ENCODE data around the gene EZH1. TPM values are rescaled to one million over a fixed set of nuclear protein-coding genes. Genes with fewer than 3 reads are reported as not detected.

Gene EZH1
- total and polyA plus RNA-seq, 10 of the 15 experiments (the other 5 are each of a cell fraction or from before 2014, with no cell fraction given), result 6.1 to 43.3 (median 16.8) TPM

GRCh38 chr17:42744806-42745617, at the start of gene EZH1 (continued):
- TF ChIP-seq POLR2AphosphoS5 (IDR thresholded peaks at IDR 0.05; ENCODE audit: low read length) (no peak; the same call in 1 of the 2 replicates), POLR2AphosphoS2 (IDR thresholded peaks at IDR 0.05; ENCODE audit: low read depth, low read length) (0 out of 2 replicates have a peak, but pooled peaks have one; percentile 65), BACH1 (IDR thresholded peaks at IDR 0.05; ENCODE audit: borderline replicate concordance) (no peak), TARDBP (IDR thresholded peaks at IDR 0.05; ENCODE audit: borderline replicate concordance) (no peak), NRF1 (conservative IDR thresholded peaks at IDR 0.05; ENCODE audit: low read depth, low read length) (peak; percentile 76), LARP7 (IDR thresholded peaks at IDR 0.05) (0 out of 2 replicates have a peak, but pooled peaks have one; percentile 63)
- TF ChIP-seq, protein P1, sequence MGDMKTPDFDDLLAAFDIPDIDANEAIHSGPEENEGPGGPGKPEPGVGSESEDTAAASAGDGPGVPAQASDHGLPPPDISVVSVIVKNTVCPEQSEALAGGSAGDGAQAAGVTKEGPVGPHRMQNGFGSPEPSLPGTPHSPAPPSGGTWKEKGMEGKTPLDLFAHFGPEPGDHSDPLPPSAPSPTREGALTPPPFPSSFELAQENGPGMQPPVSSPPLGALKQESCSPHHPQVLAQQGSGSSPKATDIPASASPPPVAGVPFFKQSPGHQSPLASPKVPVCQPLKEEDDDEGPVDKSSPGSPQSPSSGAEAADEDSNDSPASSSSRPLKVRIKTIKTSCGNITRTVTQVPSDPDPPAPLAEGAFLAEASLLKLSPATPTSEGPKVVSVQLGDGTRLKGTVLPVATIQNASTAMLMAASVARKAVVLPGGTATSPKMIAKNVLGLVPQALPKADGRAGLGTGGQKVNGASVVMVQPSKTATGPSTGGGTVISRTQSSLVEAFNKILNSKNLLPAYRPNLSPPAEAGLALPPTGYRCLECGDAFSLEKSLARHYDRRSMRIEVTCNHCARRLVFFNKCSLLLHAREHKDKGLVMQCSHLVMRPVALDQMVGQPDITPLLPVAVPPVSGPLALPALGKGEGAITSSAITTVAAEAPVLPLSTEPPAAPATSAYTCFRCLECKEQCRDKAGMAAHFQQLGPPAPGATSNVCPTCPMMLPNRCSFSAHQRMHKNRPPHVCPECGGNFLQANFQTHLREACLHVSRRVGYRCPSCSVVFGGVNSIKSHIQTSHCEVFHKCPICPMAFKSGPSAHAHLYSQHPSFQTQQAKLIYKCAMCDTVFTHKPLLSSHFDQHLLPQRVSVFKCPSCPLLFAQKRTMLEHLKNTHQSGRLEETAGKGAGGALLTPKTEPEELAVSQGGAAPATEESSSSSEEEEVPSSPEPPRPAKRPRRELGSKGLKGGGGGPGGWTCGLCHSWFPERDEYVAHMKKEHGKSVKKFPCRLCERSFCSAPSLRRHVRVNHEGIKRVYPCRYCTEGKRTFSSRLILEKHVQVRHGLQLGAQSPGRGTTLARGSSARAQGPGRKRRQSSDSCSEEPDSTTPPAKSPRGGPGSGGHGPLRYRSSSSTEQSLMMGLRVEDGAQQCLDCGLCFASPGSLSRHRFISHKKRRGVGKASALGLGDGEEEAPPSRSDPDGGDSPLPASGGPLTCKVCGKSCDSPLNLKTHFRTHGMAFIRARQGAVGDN (IDR thresholded peaks at IDR 0.05), result peak; percentile 92
- TF ChIP-seq, protein P2, sequence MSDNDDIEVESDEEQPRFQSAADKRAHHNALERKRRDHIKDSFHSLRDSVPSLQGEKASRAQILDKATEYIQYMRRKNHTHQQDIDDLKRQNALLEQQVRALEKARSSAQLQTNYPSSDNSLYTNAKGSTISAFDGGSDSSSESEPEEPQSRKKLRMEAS (IDR thresholded peaks at IDR 0.05; ENCODE audit: low read depth, low read length), result peak; percentile 97

All from GM12878 (cell line).